Rectal smooth muscle tissue (tissue), 1 donor: Measurements from ENCODE around the gene NLRP6.

Experiments
- H3K27ac ChIP-seq: one replicate; pipeline ENCODE4 v1.7.0; 2013; ENCODE audit warnings: low read depth, low read length, inconsistent platforms
- H3K27me3 ChIP-seq: one replicate; pipeline ENCODE4 v1.7.0; 2013; ENCODE audit warnings: low read length; ENCODE audit not compliant: control insufficient read depth, insufficient read depth
- H3K36me3 ChIP-seq: one replicate; pipeline ENCODE4 v1.7.0; 2013; ENCODE audit warnings: low read length; ENCODE audit not compliant: control insufficient read depth, insufficient read depth
- H3K4me1 ChIP-seq: one replicate; pipeline ENCODE4 v1.7.0; 2013; ENCODE audit warnings: low read length; ENCODE audit not compliant: control insufficient read depth, insufficient read depth
- H3K4me3 ChIP-seq: one replicate; pipeline ENCODE4 v1.7.0; 2013; ENCODE audit warnings: low read length
- H3K9ac ChIP-seq: one replicate; pipeline ENCODE4 v1.7.0; 2013; ENCODE audit warnings: low read length

The NLRP6 gene

GRCh38 chr11:295351-296170 lies 17.4 kb downstream of the NLRP6 start:
- Histone ChIP-seq H3K9ac (no peak overlapping the region), H3K36me3 (no peaks in the 10 kb centered on the region), H3K4me3 (no peak overlapping the region), H3K27ac (no peak overlapping the region), H3K27me3 (peaks cover 24% of the 10 kb centered on the region), H3K4me1 (no peaks in the 10 kb centered on the region)

GRCh38 chr11:296171-297050 lies 18.2 kb downstream of the NLRP6 start:
- no peaks in the 10 kb centered on the region for H3K36me3 ChIP-seq
- no peaks in the 10 kb centered on the region for H3K4me1 ChIP-seq
- H3K27me3 ChIP-seq: peaks cover 24% of the 10 kb centered on the region
- no peak overlapping the region for H3K4me3 ChIP-seq
- H3K9ac ChIP-seq: no peak overlapping the region
- H3K27ac ChIP-seq: no peak overlapping the region

- Histone ChIP-seq H3K27ac (no peak overlapping the region), H3K36me3 (no peaks in the 10 kb centered on the region), H3K27me3 (peaks cover 24% of the 10 kb centered on the region), H3K4me1 (no peaks in the 10 kb centered on the region), H3K9ac (no peak overlapping the region), H3K4me3 (no peak overlapping the region)
Observed at GRCh38 chr11:297051-297585, 18.9 kb downstream of the NLRP6 start.

GRCh38 chr11:297586-298405 lies 19.6 kb downstream of the NLRP6 start:
- Histone ChIP-seq H3K4me1 (no peaks in the 10 kb centered on the region), H3K9ac (no peak overlapping the region), H3K27ac (no peak overlapping the region), H3K4me3 (no peak overlapping the region), H3K36me3 (no peaks in the 10 kb centered on the region), H3K27me3 (peaks cover 24% of the 10 kb centered on the region)

GRCh38 chr11:298406-299065 lies 20.3 kb downstream of the NLRP6 start:
- Histone ChIP-seq H3K36me3 (no peaks in the 10 kb centered on the region), H3K27ac (no peak overlapping the region), H3K4me1 (no peaks in the 10 kb centered on the region), H3K27me3 (peaks cover 24% of the 10 kb centered on the region), H3K9ac (no peak overlapping the region), H3K4me3 (no peak overlapping the region)

GRCh38 chr11:299081-299891 lies 21.1 kb downstream of the NLRP6 start, which contains the start of gene IFITM5:
IFITM5 (minus strand) TSS chr11:299526; CDS start chr11:299490, 36 bp downstream.
- Histone ChIP-seq H3K4me3 (no peak within 1 kb of the TSS), H3K36me3 (no peaks in the 10 kb centered on the region), H3K4me1 (no peaks in the 10 kb centered on the region), H3K27ac (no peak within 1 kb of the TSS), H3K9ac (no peak within 1 kb of the TSS), H3K27me3 (peaks cover 24% of the 10 kb centered on the region)

DNA sequence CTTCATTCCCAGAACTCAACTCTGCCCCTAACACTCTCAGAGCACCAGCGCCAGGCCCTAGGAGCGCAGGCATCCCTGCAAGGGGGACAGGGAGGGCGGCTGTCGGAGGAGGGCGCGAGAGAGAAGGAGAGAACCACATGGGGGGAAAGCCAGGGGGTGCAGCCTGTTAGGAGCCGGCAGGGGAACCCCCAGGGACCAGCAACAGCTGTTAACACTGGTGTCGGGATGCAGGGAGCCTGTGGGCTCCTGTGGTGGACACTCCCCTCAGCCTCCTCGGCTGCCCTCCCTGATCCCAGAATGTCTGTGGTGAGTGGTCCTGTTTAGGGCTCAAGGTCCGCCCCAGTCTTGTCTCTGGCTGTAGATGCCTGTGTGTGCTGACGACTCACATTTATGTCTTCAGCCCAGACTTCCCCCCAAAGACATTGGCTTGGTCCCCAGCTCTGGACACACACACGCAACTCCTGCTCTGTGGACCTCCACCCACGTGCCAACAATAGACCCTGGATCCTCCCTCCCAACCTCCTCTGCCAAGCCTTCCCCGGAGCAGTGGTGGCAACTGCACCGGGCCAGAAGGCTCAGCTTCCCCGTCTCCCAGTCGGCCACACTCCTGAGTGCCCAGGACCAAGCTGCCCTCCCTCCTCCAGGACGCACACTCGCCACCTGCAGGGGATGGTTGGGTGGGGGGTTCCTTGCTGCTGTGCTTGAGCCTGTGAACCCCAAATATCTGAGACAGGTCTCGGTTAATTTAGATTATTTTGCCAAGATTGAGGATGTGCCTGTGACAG lies 21.9 kb downstream of the NLRP6 start:
- H3K9ac ChIP-seq: no peak overlapping the region
- peaks cover 24% of the 10 kb centered on the region for H3K27me3 ChIP-seq
- no peaks in the 10 kb centered on the region for H3K4me1 ChIP-seq
- no peak overlapping the region for H3K4me3 ChIP-seq
- no peak overlapping the region for H3K27ac ChIP-seq
- H3K36me3 ChIP-seq: no peaks in the 10 kb centered on the region

DNA sequence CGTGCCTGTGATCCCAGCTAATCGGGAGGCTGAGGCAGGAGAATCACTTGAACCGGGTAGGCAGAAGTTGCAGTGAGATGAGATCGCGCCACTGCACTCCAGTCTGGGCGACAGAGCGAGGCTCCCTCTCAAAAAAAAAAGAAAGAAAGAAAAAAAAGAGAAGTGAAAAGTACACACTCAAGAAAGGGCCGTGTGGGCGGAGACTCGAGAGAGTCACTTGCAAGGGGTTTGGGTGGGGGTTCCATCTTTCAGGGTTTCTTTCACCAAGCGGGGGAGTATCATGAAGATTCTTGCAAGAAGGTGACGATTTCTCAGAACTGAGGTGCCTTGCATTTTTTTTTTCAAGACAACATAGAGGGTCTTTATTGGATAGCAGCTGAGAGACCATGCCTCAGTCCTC lies 25.2 kb downstream of the NLRP6 start:
- Histone ChIP-seq H3K4me1 (no peaks in the 10 kb centered on the region), H3K27ac (no peak overlapping the region), H3K9ac (no peak overlapping the region), H3K27me3 (peaks cover 12% of the 10 kb centered on the region), H3K36me3 (no peaks in the 10 kb centered on the region), H3K4me3 (no peak overlapping the region)

DNA sequence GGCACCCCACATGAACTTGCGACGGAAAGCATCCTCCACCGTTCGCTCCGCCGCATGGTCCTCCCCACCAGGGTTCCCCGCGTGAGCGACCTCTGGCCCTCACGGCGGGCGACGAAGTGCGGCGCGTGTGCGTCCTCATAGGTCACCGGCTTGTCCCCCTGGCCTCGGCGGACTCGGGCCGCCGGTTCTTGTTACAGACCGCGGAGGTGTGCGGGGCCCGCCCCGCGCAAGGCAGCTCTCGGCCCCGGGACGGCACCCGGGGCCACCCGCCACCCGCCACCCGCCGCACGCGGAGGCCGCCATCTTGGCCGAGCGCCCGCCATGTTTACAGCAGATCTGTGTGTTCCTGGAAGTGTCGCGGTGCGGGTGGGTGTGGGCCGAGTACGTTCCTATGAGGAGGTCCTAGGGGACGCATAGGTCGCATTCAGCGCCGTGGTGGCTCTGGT lies 25.9 kb downstream of the NLRP6 start:
- Histone ChIP-seq H3K27ac (no peak overlapping the region), H3K4me3 (no peak overlapping the region), H3K4me1 (no peaks in the 10 kb centered on the region), H3K36me3 (no peaks in the 10 kb centered on the region), H3K27me3 (peaks cover 10% of the 10 kb centered on the region), H3K9ac (no peak overlapping the region)

- Histone ChIP-seq H3K9ac (no peak overlapping the region), H3K4me3 (no peak overlapping the region), H3K27ac (no peak overlapping the region), H3K27me3 (peaks cover 2% of the 10 kb centered on the region), H3K36me3 (no peaks in the 10 kb centered on the region), H3K4me1 (no peaks in the 10 kb centered on the region)
Observed at GRCh38 chr11:304915-305843, 27.0 kb downstream of the NLRP6 start.
